Fibroblast of lung (primary cell): ENCODE data around the gene GRIN2A. TPM values are rescaled to one million over a fixed set of nuclear protein-coding genes. Genes with fewer than 3 reads are reported as not detected.

ENCODE experiments used
- DNase-seq, 2 donors: peaks; one replicate each; pipeline versions ENCODE4 v3.0.0 to v3.0.0-alpha.2; 2010; ENCODE audit warnings: low read depth in 2 of 2
- H2AFZ ChIP-seq: 2 replicates; pipeline ENCODE4 v1.5.1; 2012; ENCODE audit warnings: low read length, control low read depth, inconsistent platforms
- H3K27ac ChIP-seq: 2 replicates; pipeline ENCODE4 v1.5.1; 2011; ENCODE audit warnings: low read length, control low read depth; ENCODE audit not compliant: insufficient read depth
- H3K27me3 ChIP-seq: 2 replicates; pipeline ENCODE4 v1.5.1; 2011; ENCODE audit warnings: mild to moderate bottlenecking, low read length; ENCODE audit not compliant: control insufficient read depth, insufficient read depth
- H3K36me3 ChIP-seq: 2 replicates; pipeline ENCODE4 v1.5.1; 2011; ENCODE audit warnings: low read length; ENCODE audit not compliant: control insufficient read depth, insufficient read depth
- H3K4me1 ChIP-seq: 2 replicates; pipeline ENCODE4 v1.5.1; 2011; ENCODE audit warnings: low read length; ENCODE audit not compliant: control insufficient read depth, insufficient read depth; ENCODE audit errors: extremely low read depth
- H3K4me2 ChIP-seq: 2 replicates; pipeline ENCODE4 v1.5.1; 2011; ENCODE audit warnings: low read length, control low read depth; ENCODE audit not compliant: insufficient read depth; ENCODE audit errors: extremely low read depth
- H3K4me3 ChIP-seq, 4 experiments: fragments of 200-600 bp in 1 of 4; sonication (generic) in 1 of 4; replicated peaks in 1 of 4; 2 replicates each; pipeline ENCODE4 v1.5.1; 2011 to 2016; ENCODE audit warnings: low read length in 4 of 4, low read depth in 3 of 4, mild to moderate bottlenecking in 3 of 4, control low read depth in 2 of 4, inconsistent platforms in 1 of 4, mixed read lengths in 1 of 4; ENCODE audit not compliant: insufficient read depth in 1 of 4; ENCODE audit errors: control extremely low read depth in 1 of 4
- H3K79me2 ChIP-seq: 2 replicates; pipeline ENCODE4 v1.5.1; 2012; ENCODE audit warnings: mild to moderate bottlenecking, low read length, inconsistent platforms; ENCODE audit not compliant: control insufficient read depth, insufficient read depth
- H3K9ac ChIP-seq: 2 replicates; pipeline ENCODE4 v1.5.1; 2011; ENCODE audit warnings: mild to moderate bottlenecking, low read length, control low read depth; ENCODE audit not compliant: insufficient read depth
- H3K9me3 ChIP-seq: 2 replicates; pipeline ENCODE4 v1.5.1; 2012; ENCODE audit warnings: low read depth, low read length; ENCODE audit not compliant: control insufficient read depth, insufficient read depth
- H4K20me1 ChIP-seq: 2 replicates; pipeline ENCODE4 v1.5.1; 2011; ENCODE audit warnings: low read length; ENCODE audit not compliant: control insufficient read depth, insufficient read depth; ENCODE audit errors: extremely low read depth
- CTCF ChIP-seq, 2 donors: IDR thresholded peaks in 1 of 2; conservative IDR thresholded peaks in 1 of 2; 1 replicate in 1 of 2; 2 replicates in 1 of 2; pipeline ENCODE4 v1.5.1; 2011 to 2012; ENCODE audit warnings: low read length in 2 of 2, control low read depth in 1 of 2, inconsistent platforms in 1 of 2, low read depth in 1 of 2, mild to moderate bottlenecking in 1 of 2
- EZH2 ChIP-seq: IDR thresholded peaks from 2 replicates; pipeline ENCODE4 v1.5.1; 2012; ENCODE audit warnings: low read length, control low read depth, mild to moderate bottlenecking; ENCODE audit errors: missing control alignments
- polyA plus RNA-seq, 2 donors: library from polyadenylated mRNA; depleted of rRNA in 1 of 2; stranded (reverse) in 1 of 2; unstranded in 1 of 2; fragments of >200 nt; gene quantifications; 2 replicates each; pipeline ENCODE4 v1.2.1, GENCODE V29; 2011 to 2012; ENCODE audit warnings: missing spikeins in 1 of 2
- total RNA-seq: library from RNA; depleted of rRNA; stranded (reverse); fragments of >200 nt; gene quantifications from 2 replicates; pipeline ENCODE4 v1.2.1, GENCODE V29; 2014

Gene GRIN2A
- total and polyA plus RNA-seq, 2 donors (not counting 1 experiment from before 2014, with no cell fraction given) = 0.15 to 0.33 TPM

- H3K9me3 ChIP-seq = no peaks in the 10 kb centered on the region
- H3K4me2 ChIP-seq = no peak overlapping the region
- no peak overlapping the region for H3K27ac ChIP-seq
- H3K79me2 ChIP-seq = no peaks in the 10 kb centered on the region
- no peak overlapping the region for H3K9ac ChIP-seq
- no peak for DNase-seq
- TF ChIP-seq CTCF (conservative IDR thresholded peaks at IDR 0.05 in 1 of 2, IDR thresholded peaks at IDR 0.05 in 1 of 2; ENCODE audit: low read depth in 1 of 2, low read length in 2 of 2) (no peak), EZH2 (no peak)
- H3K4me1 ChIP-seq = no peaks in the 10 kb centered on the region
- H3K36me3 ChIP-seq = no peaks in the 10 kb centered on the region
- no peaks in the 10 kb centered on the region for H4K20me1 ChIP-seq
- H2AFZ ChIP-seq = no peak overlapping the region
- H3K4me3 ChIP-seq = no peak overlapping the region
- H3K27me3 ChIP-seq = no peaks in the 10 kb centered on the region
These were observed 36.4 kb upstream of the GRIN2A start for GRCh38 chr16:10218490-10219206.

GRCh38 chr16:10213748-10214147, 31.5 kb upstream of the GRIN2A start:
- no peak overlapping the region for H3K4me2 ChIP-seq
- H3K27ac ChIP-seq = no peak overlapping the region
- no peaks in the 10 kb centered on the region for H3K4me1 ChIP-seq
- H3K9me3 ChIP-seq = no peaks in the 10 kb centered on the region
- no peak for DNase-seq
- H3K36me3 ChIP-seq = no peaks in the 10 kb centered on the region
- H3K27me3 ChIP-seq = no peaks in the 10 kb centered on the region
- H3K4me3 ChIP-seq = no peak overlapping the region
- H3K9ac ChIP-seq = no peak overlapping the region
- no peaks in the 10 kb centered on the region for H3K79me2 ChIP-seq
- no peaks in the 10 kb centered on the region for H4K20me1 ChIP-seq
- TF ChIP-seq CTCF (conservative IDR thresholded peaks at IDR 0.05 in 1 of 2, IDR thresholded peaks at IDR 0.05 in 1 of 2; ENCODE audit: low read depth in 1 of 2, low read length in 2 of 2) (no peak), EZH2 (no peak)
- no peak overlapping the region for H2AFZ ChIP-seq

GRCh38 chr16:10210944-10211343, 28.7 kb upstream of the GRIN2A start:
- H3K4me2 ChIP-seq = no peak overlapping the region
- no peaks in the 10 kb centered on the region for H3K4me1 ChIP-seq
- no peak overlapping the region for H3K27ac ChIP-seq
- no peaks in the 10 kb centered on the region for H3K9me3 ChIP-seq
- H3K27me3 ChIP-seq = no peaks in the 10 kb centered on the region
- no peak overlapping the region for H3K9ac ChIP-seq
- no peaks in the 10 kb centered on the region for H3K79me2 ChIP-seq
- no peaks in the 10 kb centered on the region for H3K36me3 ChIP-seq
- no peak overlapping the region for H3K4me3 ChIP-seq
- no peaks in the 10 kb centered on the region for H4K20me1 ChIP-seq
- DNase-seq = no peak
- TF ChIP-seq EZH2 = no peak
- no peak for TF ChIP-seq CTCF (conservative IDR thresholded peaks at IDR 0.05 in 1 of 2, IDR thresholded peaks at IDR 0.05 in 1 of 2; ENCODE audit: low read depth in 1 of 2, low read length in 2 of 2)
- no peak overlapping the region for H2AFZ ChIP-seq
